Fibroblast of peridontal ligament (primary cell): ENCODE measurements around the gene MMD.
"Not testable (repeated sequence)": the region's sequence is repeated elsewhere in the genome, so short reads cannot be mapped to it uniquely, and the experiment has no call there.

Experiments
- DNase-seq: peaks from one replicate; pipeline ENCODE4 v3.0.0-alpha.2; 2010; ENCODE audit errors: extremely low read depth

Gene MMD

GRCh38 chr17:55423535-55423934, 1.9 kb upstream of the MMD start:
- no peak for DNase-seq

- not testable (repeated sequence) for DNase-seq
Observed at GRCh38 chr17:55422828-55423164, 1.2 kb upstream of the MMD start.

DNA sequence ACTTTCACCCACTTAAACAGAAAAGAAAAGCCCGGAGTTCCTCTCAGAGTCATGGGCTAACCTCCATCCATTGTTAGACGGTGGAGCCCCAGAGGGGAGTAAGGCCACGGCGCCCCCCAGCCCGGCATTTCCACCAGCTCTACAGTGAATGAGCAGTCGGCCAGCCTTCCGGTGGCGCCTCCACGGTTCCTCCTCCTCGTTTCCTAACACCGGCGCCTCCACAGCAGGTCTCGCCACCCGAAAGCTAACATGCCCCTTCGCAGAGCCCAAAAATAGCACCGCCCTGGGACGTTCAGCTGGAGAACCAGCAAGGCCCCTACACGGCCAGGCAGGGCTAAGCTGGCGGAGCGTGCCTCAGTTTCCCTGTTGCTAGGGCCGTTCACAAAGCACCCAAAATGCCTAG, 858 bp downstream of the MMD start:
- no peak for DNase-seq

DNA sequence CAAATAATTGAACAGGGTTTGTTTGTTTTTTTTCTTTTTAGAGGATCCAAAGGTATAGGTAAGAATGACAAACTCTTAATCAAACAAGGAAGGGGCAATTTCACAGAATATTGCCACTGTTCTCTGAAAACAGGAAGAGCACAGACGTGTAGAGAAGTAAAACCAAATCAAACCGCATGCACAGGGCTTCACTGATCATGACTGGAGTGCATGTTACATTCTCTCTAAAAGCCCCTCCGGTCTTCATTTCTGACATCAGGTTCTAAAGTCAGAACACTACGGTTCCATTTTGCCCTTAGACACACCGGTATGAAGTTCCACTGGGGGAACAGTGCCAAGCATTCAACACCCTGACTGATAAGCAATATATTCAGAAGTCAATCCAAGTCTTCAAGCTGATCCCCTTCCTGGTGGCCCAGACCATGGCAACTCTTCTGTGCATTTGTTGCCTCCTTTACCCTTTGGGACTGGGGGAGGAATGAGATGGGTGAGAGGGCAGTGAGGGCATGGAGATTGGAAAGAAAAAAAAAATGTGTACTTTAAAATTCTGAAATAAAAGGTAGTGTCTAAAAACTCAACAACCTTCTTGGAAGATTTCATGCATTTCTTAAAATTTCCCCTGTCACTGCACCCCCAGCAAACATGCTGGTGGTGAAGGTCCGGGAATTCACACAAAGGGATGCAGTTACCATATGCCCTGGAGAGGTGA, 1.4 kb downstream of the MMD start:
- no peak for DNase-seq

DNA sequence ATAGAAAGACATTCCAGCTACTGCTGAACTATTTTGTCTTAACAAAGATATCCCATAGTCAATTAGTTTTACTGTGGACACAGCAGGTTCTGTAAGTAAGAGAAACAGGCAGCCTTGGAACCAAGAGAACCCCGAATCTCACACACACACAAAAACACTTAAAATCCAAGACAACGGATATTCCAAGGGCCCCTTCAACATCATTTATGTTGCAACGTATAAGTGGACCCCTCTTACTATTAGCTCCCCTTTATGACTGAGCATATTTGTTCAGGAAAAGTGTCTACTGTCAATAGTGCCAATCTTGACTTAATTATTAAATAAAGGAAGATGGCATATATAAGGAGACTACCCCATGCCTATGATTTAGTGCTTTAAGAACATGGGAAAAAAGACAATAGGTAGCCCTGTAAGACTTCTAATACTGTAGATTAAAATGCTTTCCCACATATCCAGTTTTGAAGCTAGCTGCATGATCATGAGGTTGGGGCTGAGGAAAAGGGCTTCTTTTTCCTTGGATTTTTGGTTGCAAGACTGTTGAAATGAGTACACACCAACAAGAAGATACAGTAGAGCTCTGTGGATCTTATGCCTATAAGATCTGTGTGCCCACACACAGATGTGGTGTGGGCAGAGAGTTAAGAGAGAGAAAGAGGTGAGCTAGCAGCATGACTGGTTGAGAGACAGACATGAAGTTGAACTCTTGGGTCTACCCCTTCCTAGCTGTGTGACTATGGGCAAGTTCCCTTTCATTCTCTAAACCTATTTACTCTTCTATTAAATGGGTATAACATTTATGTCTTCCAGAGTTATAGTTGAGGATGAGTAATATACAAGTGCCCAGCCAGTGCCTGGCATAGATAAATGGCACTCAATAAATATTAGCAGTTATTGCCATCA, 3.0 kb downstream of the MMD start:
- DNase-seq = no peak

DNA sequence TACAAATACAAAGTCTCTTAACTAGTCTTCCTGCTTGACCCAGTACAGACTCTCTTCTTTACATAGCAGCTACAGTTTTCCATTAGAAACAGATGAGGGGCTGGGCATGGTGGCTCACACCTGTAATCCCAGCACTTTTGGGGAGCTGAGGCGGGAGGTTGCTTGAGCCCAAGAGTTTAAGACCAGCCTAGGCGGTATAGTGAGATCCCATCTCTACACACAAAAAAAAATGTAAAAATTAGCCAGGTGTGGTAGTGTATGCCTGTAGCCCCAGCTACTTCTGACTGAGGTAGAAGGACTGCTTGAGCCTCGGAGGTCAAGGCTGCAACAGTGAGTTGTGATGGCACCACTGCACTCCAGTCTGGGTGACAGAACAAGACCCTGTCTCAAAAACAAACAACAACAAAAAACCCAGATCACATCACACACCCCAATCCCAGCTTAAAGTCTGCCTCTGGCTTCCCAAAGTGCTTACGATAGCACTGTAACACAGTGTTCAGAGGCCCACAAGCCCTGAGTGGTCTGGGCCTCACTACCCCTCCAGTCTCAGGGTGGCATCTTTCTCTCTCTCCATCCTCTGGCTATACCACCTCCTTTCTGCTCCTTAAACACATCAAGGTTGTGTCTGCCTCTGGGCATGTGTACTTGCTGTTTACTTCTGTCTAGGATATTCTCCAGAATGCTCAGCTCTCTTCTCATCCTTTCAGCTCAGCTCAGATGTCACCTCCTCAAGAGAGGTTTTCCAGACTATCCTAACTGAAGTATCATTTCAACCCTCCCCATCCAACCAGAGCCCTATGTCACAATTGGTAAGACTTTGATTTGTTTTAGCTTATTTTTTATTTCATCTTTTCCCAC, 4.0 kb downstream of the MMD start:
- no peak for DNase-seq

GRCh38 chr17:55416470-55417052, 5.1 kb downstream of the MMD start:
- peak; percentile 36 for DNase-seq

DNA sequence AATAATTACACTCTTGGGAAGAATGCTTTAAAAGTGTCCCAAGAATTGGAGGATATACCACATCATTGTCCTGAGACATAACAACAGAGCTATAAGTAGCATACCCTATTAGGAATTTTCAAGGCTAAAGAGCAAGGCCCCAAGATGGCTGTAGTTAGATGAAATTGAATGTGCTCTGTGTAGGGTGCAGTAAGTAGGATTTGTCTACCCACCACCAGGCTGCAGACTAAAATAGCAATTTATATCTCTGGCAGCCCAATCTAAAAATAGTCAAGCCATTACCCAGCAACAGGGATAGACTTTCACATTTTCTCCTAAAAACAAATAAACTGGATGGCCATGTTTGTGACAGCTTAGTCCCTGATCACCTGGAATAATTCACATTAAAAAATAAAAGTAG, 5.6 kb downstream of the MMD start:
- no peak for DNase-seq

GRCh38 chr17:55414983-55415382, 6.7 kb downstream of the MMD start:
- DNase-seq = no peak

DNA sequence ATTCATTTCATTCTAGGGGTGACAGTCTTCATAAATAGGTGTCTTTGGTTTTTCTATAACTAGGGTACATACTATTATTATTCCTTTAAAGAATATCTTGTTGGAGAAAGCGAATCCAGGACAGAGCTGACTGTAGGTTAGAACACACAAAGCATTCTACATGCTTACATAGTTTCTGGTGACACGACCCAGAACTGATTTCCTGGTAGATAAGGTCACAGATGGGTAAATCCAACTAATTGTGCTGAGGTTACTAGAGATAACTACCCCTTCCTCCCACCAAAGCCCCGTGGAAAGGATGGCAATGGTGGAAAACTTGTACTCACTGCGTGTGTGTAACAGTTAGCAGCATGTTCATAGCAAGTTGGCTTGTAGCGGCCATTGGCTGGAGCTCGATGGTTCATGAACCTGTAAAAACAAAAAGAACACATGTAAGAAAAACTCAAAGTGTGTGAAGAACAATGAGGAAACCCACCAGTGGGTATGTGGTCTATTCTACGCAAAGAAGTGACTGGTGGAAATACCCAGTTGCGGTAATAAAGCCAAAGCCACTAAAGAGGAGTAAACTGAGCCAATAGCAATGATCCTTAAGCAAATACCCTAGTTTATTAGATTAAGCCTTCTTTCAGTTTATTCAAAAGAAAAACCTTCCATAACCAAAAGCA, 7.7 kb downstream of the MMD start:
- no peak for DNase-seq

DNA sequence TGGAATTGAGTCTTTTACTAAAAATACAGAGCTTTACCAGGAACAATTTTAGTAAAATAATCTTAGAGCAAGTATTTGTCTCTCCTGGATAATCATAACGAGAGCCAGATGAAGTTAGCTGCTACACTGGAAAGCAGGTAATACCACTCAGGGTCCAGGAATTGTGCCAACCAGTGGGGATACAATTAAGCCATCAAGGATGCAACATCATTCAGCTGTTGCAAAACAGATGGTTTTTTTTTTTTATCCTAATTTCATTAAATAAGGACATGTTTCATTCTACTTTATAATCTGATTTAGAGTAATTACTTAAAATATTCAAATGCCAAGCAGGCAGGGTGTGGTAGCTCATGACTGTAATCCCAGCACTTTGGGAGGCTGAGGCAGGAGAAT, 10.2 kb downstream of the MMD start:
- no peak for DNase-seq

- DNase-seq = peak; percentile 54
Observed at GRCh38 chr17:55410722-55411462, 10.7 kb downstream of the MMD start.

DNA sequence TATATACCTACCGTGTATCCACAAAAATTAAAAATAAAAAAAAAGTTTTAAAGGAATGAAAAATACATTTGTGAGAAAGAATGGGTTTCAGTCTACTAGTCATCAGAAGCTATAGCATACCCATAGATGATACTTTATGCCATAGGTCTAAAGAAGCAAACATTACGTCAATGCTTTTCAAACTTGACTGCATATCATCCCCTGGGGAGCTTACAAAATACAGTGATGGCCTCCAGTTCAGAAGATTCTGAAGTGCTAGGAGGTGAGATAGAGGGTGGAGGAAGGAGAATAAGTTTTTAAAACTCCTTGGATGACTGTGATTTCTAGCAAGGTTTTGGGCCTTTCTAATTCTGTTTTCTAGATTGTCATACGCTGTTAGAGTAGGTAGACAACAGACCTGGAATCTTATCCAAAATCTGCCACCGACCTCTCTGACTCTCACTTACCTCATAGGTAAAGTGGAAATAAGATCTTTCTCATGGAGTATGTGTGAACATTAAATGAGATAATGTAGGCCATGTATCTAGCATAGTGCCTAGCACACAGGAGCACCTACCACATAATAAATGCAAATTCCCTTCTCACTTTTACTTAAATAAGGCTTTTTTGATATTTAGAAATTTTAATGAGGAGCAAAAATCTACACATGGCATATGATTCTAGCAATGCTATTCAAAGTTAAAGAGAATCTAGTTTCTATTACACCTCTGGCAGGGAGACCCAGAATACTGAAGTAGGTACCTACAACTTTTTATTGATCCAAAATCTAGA, 12.4 kb downstream of the MMD start:
- no peak for DNase-seq

DNA sequence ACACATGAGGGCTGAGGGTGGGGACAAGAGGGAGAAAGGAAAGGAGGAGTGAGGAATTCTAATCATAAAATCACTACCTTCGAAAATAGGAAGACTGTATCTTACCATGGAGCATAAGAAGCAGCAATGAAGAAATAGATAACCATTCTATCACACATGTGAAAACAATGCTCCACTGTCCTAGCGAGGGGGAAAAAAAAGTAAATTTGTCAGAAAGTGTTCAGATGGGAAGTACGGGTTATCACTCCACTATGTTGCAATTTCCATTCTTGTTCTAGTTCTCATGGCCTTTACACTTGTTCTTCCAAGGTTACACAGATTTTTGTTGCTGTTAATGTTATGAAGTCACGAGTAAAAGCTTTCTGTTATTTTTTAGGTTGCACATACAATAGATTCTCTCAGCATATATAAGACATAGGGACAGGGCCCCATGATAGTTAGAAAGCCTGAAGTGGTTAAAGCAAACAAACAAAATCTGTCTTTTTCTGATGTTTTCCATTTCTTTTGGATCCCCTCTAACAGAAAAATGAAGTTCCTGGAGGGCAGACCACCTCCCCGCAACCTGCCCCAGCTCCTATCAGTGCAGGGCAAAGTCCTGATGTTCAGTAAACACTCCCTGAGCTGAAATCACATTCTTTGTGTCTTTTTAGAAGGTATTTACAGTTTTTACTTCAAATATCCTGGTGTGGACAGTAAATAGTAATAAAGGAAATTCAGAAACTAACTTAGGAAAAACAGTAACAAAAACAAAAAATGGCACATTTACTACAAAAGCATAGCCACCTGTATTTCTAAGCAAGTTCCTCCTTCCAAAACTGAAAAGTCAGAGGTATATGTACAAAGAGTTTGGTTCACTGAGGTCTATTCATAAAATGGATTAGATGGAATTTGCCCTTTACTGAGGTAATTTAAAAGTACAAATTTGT, 13.7 kb downstream of the MMD start:
- no peak for DNase-seq

DNA sequence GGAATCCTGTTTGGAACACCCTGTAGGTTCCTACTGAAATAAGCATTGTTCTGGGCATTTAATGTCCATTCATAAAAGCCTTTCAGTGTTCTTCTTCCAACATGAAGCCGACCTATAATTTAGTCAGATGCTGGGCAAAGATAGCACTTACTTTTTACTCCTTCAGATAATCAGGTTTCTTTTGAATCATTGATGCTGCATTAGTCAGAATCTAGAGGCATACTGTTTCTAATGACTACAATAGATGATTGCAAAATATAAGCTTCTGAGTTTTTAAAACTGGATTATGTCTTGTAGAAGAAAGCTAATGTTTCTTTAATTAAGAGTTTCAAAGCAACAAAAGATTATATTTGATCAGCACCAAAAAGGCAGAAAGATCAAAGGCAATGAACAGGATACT, 16.0 kb downstream of the MMD start:
- no peak for DNase-seq

DNA sequence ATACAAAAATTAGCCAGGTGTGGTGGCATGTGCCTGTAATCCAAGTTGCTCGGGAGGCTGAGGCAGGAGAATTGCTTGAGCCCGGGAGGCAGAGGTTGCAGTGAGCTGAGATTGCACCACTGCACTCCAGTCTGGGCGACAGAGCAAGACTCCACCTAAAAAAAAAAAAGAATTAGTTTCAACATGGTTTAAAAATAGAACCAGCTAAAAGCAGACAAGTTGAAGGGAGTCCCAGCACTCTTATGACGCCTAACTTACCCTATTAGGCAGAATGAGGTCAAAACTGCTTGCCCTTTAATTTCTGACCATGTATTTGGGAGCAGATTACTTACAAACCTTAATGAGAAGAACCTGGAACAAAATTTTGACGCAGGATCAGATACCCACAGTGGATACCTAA, 17.4 kb downstream of the MMD start:
- not testable (repeated sequence) for DNase-seq

DNA sequence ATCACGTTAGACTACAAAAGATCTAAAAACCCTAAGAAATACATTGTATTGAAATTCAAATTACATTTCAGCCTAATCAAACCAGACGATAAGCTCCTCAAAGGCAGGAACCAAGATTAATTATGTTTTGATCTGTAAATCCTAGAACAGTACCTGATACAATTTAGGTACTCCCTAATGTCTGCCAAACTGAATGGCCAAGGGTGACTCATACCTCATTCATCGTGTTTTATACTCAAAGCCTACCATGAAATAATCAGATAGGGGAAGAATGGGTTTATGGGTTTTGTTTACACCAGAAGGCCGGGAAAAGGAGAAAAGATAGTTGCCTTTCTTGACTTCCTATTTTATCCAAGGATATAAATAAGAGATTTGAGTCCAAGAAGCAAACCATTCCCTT, 19.3 kb downstream of the MMD start:
- DNase-seq = no peak

GRCh38 chr17:55398689-55399088, 22.9 kb downstream of the MMD start:
- peak; percentile 17 for DNase-seq
